K562 (cell line): ENCODE data around the gene CYP4B1. TPM values are rescaled to one million over a fixed set of nuclear protein-coding genes. Genes with fewer than 3 reads are reported as not detected.
A peak's percentile ranks its signal among the peaks of the same experiment; 100 is the strongest.

Source experiments
- ATAC-seq: fragments of 200-7000 bp; cut with Tn5 transposase; 3 replicates; pipeline ENCODE4 v1.9.1; 2020; ENCODE audit warnings: moderate library complexity
- BruUV-seq: library from RNA; stranded (reverse); fragments of 400-500 nt; replicated peaks from 2 replicates; lab custom pipeline; 2021; lab: Mats Ljungman, UMichigan
- CTCF ChIA-PET: fragments of 300-600 bp; formaldehyde crosslinking; extraction: SDS; loops from one replicate; lab custom pipeline; 2021; ENCODE audit warnings: low intra/inter-chr PET ratio; lab: Yijun Ruan, JAX
- POLR2A ChIA-PET: fragments of 300-600, 350-650 bp; sonication (Branson Sonifier 250); formaldehyde crosslinking; extraction: SDS; loops from one replicate; lab custom pipeline; 2021; ENCODE audit warnings: antibody characterized with exemption, inconsistent platforms; lab: Yijun Ruan, JAX
- DNase-seq, 4 experiments: peaks; one replicate each; pipeline versions ENCODE4 v3.0.0 to v3.0.0-alpha.2; 2011 to 2018; ENCODE audit warnings: low spot score in 3 of 4, mixed read lengths in 3 of 4; ENCODE audit errors: extremely low read depth in 1 of 4
- FAIRE-seq: peaks from 2 replicates; lab custom pipeline; 2011; peaks lifted over from hg19 to GRCh38; lab: Jason Lieb, UNC
- H2AFZ ChIP-seq: 2 replicates; pipeline ENCODE4 v1.6.0; 2011; ENCODE audit warnings: low read depth, low read length, control low read depth, inconsistent platforms
- H3K27ac ChIP-seq: fragments of 200-600 bp; 3 replicates; pipeline ENCODE4 v1.8.0; 2011; ENCODE audit warnings: low read depth, mild to moderate bottlenecking, control low read depth, inconsistent platforms, low read length, moderate library complexity, mixed read lengths; ENCODE audit errors: extremely low read depth
- H3K27me3 ChIP-seq, 2 experiments: fragments of 300-600 bp in 1 of 2; 2 replicates in 1 of 2; 3 replicates in 1 of 2; pipeline versions ENCODE4 v1.6.0 to v1.8.0; 2011; ENCODE audit warnings: inconsistent platforms in 2 of 2, low read length in 2 of 2, mild to moderate bottlenecking in 1 of 2, mixed read lengths in 1 of 2, moderate library complexity in 1 of 2; ENCODE audit not compliant: control insufficient read depth in 2 of 2, insufficient read depth in 2 of 2
- H3K36me3 ChIP-seq: fragments of 300-600 bp; 3 replicates; pipeline ENCODE4 v1.8.0; 2011; ENCODE audit warnings: mild to moderate bottlenecking, low read length, inconsistent platforms; ENCODE audit not compliant: control insufficient read depth, insufficient read depth
- H3K4me1 ChIP-seq, 2 experiments: fragments of 200-600 bp in 1 of 2; replicated peaks in 1 of 2; 2 replicates in 1 of 2; 3 replicates in 1 of 2; pipeline versions ENCODE4 v1.5.1 to v1.8.0; 2011; ENCODE audit warnings: inconsistent platforms in 2 of 2, low read length in 2 of 2, mild to moderate bottlenecking in 1 of 2, mixed read lengths in 1 of 2, moderate library complexity in 1 of 2; ENCODE audit not compliant: control insufficient read depth in 2 of 2, insufficient read depth in 2 of 2
- H3K4me2 ChIP-seq: 2 replicates; pipeline ENCODE4 v1.6.1; 2011; ENCODE audit warnings: low read length, control low read depth, inconsistent platforms, mixed read lengths; ENCODE audit not compliant: insufficient read depth
- H3K4me3 ChIP-seq: fragments of 200-600 bp; sonication (generic), shearing (Covaris generic); 2 replicates; pipeline ENCODE4 v1.5.1; 2016; ENCODE audit warnings: control low read depth, inconsistent platforms
- H3K79me2 ChIP-seq: fragments of 200-600 bp; 3 replicates; pipeline ENCODE4 v1.8.0; 2011; ENCODE audit warnings: low read length, inconsistent platforms; ENCODE audit not compliant: control insufficient read depth, insufficient read depth
- H3K9ac ChIP-seq, 2 experiments: 2 replicates each; pipeline versions ENCODE4 v1.6.0 to v1.6.1; 2011; ENCODE audit warnings: low read depth in 2 of 2, low read length in 2 of 2, control low read depth in 1 of 2, inconsistent platforms in 1 of 2, mild to moderate bottlenecking in 1 of 2, mixed read lengths in 1 of 2; ENCODE audit not compliant: insufficient read depth in 1 of 2
- H3K9me1 ChIP-seq: one replicate; pipeline ENCODE4 v1.6.0; 2011; ENCODE audit warnings: inconsistent platforms, mild to moderate bottlenecking, low read length, moderate library complexity; ENCODE audit not compliant: control insufficient read depth, insufficient read depth
- H3K9me3 ChIP-seq: replicated peaks from 2 replicates; pipeline ENCODE4 v1.5.1; 2011; ENCODE audit warnings: low read depth, low read length, inconsistent platforms; ENCODE audit not compliant: control insufficient read depth, insufficient read depth
- H4K20me1 ChIP-seq: replicated peaks from 2 replicates; pipeline ENCODE4 v1.6.1; 2011; ENCODE audit warnings: low read length, inconsistent platforms, mixed read lengths; ENCODE audit not compliant: control insufficient read depth, insufficient read depth
- ELF1 ChIP-seq: fragments of 200-800 bp; sonication (Bioruptor generic); IDR thresholded peaks from 2 replicates; pipeline ENCODE4 v1.6.1; 2016; ENCODE audit warnings: missing genetic modification characterization, missing compliant biosample characterization
- FOXK1 ChIP-seq: sonication (generic); formaldehyde crosslinking; IDR thresholded peaks from 2 replicates; pipeline ENCODE4 v1.8.0; 2022; ENCODE audit warnings: missing genetic modification reagents, mild to moderate bottlenecking, borderline replicate concordance
- MXD1 ChIP-seq: fragments of 250-450 bp; sonication (Bioruptor Pico); IDR thresholded peaks from 2 replicates; pipeline ENCODE4 v1.8.0; 2021; ENCODE audit warnings: borderline replicate concordance, mild to moderate bottlenecking, moderate library complexity; ENCODE audit not compliant: poor library complexity, severe bottlenecking
- MYC ChIP-seq, 2 experiments: fragments of 250-450 bp in 1 of 2; sonication (Bioruptor Pico) in 1 of 2; IDR thresholded peaks; 2 replicates each; pipeline versions ENCODE4 v1.5.1 to v1.6.1; 2012 to 2021; ENCODE audit warnings: low read depth in 2 of 2, borderline replicate concordance in 1 of 2, improper control_type of control experiment in 1 of 2, low read length in 1 of 2, mild to moderate bottlenecking in 1 of 2, moderate library complexity in 1 of 2
- POLR3A ChIP-seq: IDR thresholded peaks from 2 replicates; pipeline ENCODE4 v1.6.1; 2011; ENCODE audit warnings: borderline replicate concordance, mild to moderate bottlenecking, moderate library complexity; ENCODE audit not compliant: insufficient read length, insufficient read depth; ENCODE audit errors: extremely low read depth
- SIRT6 ChIP-seq: IDR thresholded peaks from one replicate; pipeline ENCODE4 v1.6.1; 2012; ENCODE audit warnings: low read depth, mild to moderate bottlenecking, control low read depth, inconsistent platforms, low read length, moderate library complexity
- SNIP1 ChIP-seq: fragments of 450-650 bp; IDR thresholded peaks from 2 replicates; pipeline ENCODE4 v1.7.1; 2017; ENCODE audit warnings: low read depth, mild to moderate bottlenecking
- ZNF655 ChIP-seq: fragments of 250-450 bp; sonication (Bioruptor Pico); IDR thresholded peaks from 2 replicates; pipeline ENCODE4 v1.5.0; 2021
- WGBS: fragments of 100-300 bp; shearing (Covaris generic); methylation state at CpG from one replicate; pipeline ENCODE4 v1.1.6; 2016; ENCODE audit warnings: low coverage, mixed read lengths; ENCODE audit not compliant: insufficient coverage; ENCODE audit errors: missing lambda C conversion rate; 5-methylcytosine and 5-hydroxymethylcytosine counted together
- in situ Hi-C: fragments of 300-500 bp; cut with MboI; formaldehyde crosslinking; loops from 4 replicates; pipeline ENCODE4 v1.15.0; 2018; ENCODE audit warnings: inconsistent platforms, mixed read lengths
- intact Hi-C: fragments of 100-400 bp; cut with micrococcal nuclease; formaldehyde crosslinking; loops from 2 replicates; pipeline ENCODE4 v1.14.2; 2022
- polyA plus RNA-seq, 8 experiments: library from polyadenylated mRNA; depleted of rRNA in 4 of 8; stranded (reverse) in 5 of 8; unstranded in 3 of 8; fragments of >200 nt; fragmentation: Nextera tagmentation in 2 of 8; fragmentation: Illumina TruSeq in 1 of 8; extraction: Ambion mirVana in 2 of 8; extraction: Trizol in 1 of 8; gene quantifications; 2 replicates each; pipeline versions ENCODE4 v1.2.1 to v1.2.3, GENCODE V29; 2011 to 2014; ENCODE audit warnings: inconsistent platforms in 1 of 8, missing spikeins in 1 of 8
- total RNA-seq, 7 experiments: library from RNA; depleted of rRNA in 6 of 7; stranded (reverse); fragments of >200 nt in 6 of 7; fragmentation: Illumina TruSeq in 2 of 7; extraction: Trizol in 2 of 7; gene quantifications; 2 replicates each; pipeline versions ENCODE4 v1.2.1 to v1.2.3, GENCODE V29; 2011 to 2021; ENCODE audit warnings: low replicate concordance in 1 of 7
- TF ChIP-seq, protein P1 (sequence below): fragments of 450-650 bp; formaldehyde crosslinking; IDR thresholded peaks from 2 replicates; pipeline ENCODE4 v1.4.0; 2022; ENCODE audit warnings: missing genetic modification characterization

The CYP4B1 gene
- total and polyA plus RNA-seq, 9 of the 15 experiments (the other 6 are each of a cell fraction or from before 2014, with no cell fraction given): 0.69 TPM; not detected in 8

DNA sequence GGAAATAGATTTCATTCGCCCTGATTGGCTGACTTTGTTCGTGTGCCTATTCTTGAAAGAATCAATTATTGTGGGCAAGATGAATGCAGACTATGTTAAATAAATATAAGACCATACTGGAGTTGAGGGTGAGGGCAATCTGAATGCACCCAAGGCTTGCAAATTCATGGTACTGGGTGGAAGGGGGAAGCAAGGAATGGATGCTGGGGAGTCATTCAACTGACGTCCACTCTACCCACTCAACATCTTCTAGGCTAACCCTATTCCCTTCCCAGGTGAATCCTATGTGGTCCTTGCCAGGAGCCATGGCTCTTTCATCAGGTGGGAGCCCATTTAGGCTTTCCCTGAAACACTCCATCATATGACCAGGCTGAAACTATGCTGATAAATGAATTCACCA lies 5.7 kb upstream of the CYP4B1 start:
- POLR2A ChIA-PET: interaction anchor here (0.6 kb wide), 1 partner anchor 377 kb away, joined by 4 read pairs; no protein-coding TSS in a partner anchor
- in situ Hi-C loops: no loop called here
- FAIRE-seq: no peak

More for the DNA sequence above, 5.7 kb upstream of the CYP4B1 start:
- no peaks in the 10 kb centered on the region for H3K36me3 ChIP-seq
- H3K4me2 ChIP-seq: no peak overlapping the region
- intact Hi-C loops: no loop called here
- H3K4me1 ChIP-seq: no peaks in the 10 kb centered on the region
- H2AFZ ChIP-seq: no peak overlapping the region
- WGBS: 0% methylated on average over 3 of the region's 3 CpGs
- CTCF ChIA-PET: no interaction called here
- H3K27me3 ChIP-seq: peaks cover 2 to 6% of the 10 kb centered on the region in 2 experiments; a peak in 2 of 5 replicates
- ATAC-seq: no peak
- H3K4me3 ChIP-seq: no peak overlapping the region
- H4K20me1 ChIP-seq: no peaks in the 10 kb centered on the region
- no peak for TF ChIP-seq SIRT6
- TF ChIP-seq MYC (IDR thresholded peaks at IDR 0.05; ENCODE audit: low read depth, low read length): no peak
- no peak for TF ChIP-seq MYC (CRISPR knock-in tag; IDR thresholded peaks at IDR 0.05; ENCODE audit: borderline replicate concordance, low read depth)
- TF ChIP-seq SNIP1: no peak
- TF ChIP-seq FOXK1: no peak
- TF ChIP-seq POLR3A: no peak
- TF ChIP-seq, protein P1, sequence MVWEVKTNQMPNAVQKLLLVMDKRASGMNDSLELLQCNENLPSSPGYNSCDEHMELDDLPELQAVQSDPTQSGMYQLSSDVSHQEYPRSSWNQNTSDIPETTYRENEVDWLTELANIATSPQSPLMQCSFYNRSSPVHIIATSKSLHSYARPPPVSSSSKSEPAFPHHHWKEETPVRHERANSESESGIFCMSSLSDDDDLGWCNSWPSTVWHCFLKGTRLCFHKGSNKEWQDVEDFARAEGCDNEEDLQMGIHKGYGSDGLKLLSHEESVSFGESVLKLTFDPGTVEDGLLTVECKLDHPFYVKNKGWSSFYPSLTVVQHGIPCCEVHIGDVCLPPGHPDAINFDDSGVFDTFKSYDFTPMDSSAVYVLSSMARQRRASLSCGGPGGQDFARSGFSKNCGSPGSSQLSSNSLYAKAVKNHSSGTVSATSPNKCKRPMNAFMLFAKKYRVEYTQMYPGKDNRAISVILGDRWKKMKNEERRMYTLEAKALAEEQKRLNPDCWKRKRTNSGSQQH (CRISPR knock-in tag): no peak
- TF ChIP-seq ELF1: no peak
- TF ChIP-seq MXD1 (CRISPR knock-in tag): no peak
- TF ChIP-seq ZNF655 (CRISPR knock-in tag): no peak
- TF ChIP-seq, all 486 proteins: peak for 0
- no TSS peak for BruUV-seq
- no peaks in the 10 kb centered on the region for H3K79me2 ChIP-seq
- DNase-seq: peak in 3 of 4 experiments; percentile 1 to 6 (median 3)
- no peak overlapping the region for H3K9ac ChIP-seq
- no peaks in the 10 kb centered on the region for H3K9me1 ChIP-seq
- no peak overlapping the region for H3K27ac ChIP-seq
- no peaks in the 10 kb centered on the region for H3K9me3 ChIP-seq
